Suppressor macrophage (primary cell): ENCODE data around the gene DMRTC2.

Experiments used
- DNase-seq, 4 experiments: peaks; one replicate each; pipeline ENCODE4 v3.0.0-alpha.2; 2020 to 2022

The DMRTC2 gene

DNA sequence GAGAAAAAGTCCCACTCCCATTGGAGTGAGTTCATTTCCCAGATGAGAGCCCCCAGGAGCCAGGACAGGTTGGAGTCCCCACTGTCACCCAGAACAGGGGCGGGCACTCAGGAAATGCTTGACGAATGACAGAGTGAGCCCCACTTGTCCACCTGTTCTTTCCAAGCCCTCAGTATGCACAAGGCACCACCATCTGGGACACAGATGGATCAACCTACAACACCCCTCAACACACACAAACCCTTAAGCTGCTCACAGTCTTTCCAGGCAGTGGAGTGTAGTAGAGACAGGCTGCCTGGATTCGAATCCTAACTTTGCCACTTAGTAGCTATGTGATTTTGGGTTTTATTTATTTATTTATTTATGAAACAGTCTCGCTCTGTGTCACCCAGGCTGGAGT lies 46.1 kb downstream of the DMRTC2 start:
- no peak for DNase-seq

DNA sequence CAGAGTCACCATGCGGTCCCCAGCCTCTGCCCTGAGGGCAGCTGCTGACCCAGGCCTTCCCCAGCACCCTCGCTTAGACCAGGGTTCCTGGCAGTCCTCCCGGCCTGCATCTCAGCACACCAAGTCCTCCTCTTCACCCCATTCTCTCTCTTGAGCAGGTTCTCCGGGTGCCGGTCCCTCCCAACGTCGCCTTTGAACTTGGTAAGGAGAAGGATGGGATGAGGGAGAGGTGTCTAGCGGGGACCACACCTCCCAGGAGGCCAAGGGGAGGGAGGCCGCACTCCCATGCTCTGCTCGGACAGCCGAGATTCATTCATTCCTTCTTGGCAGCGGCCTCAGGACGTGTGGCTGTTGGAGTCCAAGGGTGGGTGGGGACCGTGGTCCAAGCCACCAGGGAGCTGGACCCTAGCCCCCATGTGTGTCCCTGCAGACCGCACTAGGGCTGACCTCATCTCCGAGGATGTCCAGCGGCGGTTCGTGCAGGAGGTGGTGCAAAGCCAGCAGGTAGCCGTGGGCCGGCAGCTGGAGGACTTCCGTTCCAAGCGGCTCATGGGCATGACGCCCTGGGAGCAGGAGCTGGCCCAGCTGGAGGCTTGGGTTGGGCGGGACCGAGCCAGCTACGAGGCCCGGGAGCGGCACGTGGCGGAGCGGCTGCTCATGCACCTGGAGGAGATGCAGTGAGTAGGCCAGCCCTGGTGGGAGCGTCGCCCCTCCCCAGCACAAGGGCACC lies 47.5 kb downstream of the DMRTC2 start:
- no peak for DNase-seq

GRCh38 chr19:41893899-41894298 lies 49.1 kb downstream of the DMRTC2 start:
- no peak for DNase-seq

- DNase-seq, result no peak
Measured at GRCh38 chr19:41894350-41894749, 49.5 kb downstream of the DMRTC2 start.

DNA sequence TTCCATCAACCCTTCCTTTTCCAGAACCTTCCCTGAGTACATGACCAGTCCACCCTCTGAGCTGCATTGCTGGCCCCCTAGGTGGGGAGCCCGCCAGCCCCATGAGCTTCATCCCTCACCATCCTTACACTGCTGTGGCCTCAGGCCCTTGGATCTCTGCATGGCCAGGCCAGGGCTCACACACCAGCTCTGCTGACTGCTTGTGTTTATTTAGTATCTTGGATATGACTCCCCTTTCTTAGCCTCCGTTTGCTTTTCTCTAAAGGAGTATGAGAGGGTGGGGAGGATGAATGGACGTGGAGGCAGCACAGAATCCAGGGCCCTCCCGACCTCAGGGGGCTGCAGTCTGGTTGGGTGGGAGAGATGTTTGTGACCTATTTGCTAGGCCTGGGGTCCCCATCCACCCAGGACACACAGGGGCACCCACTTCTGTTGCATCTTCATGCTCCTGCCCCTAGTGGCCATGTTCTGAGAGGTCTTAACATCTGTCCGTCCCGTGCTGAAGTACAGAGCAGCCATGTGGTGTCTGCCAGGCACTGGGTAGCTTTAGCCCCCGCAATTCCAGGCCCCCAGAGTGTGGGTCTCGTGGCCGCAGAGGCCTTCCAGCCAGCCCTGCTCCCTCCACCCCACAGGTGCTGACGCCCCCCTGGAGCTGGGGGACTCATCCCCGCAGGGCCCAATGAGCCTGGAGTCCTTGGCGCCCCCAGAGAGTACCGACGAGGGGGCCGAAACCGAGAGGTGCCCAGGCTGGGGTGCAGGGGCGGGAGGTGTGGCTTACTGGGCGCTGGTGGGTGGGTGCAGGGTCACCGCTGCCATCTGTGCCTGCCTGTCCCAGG lies 51.1 kb downstream of the DMRTC2 start:
- DNase-seq, result no peak

DNA sequence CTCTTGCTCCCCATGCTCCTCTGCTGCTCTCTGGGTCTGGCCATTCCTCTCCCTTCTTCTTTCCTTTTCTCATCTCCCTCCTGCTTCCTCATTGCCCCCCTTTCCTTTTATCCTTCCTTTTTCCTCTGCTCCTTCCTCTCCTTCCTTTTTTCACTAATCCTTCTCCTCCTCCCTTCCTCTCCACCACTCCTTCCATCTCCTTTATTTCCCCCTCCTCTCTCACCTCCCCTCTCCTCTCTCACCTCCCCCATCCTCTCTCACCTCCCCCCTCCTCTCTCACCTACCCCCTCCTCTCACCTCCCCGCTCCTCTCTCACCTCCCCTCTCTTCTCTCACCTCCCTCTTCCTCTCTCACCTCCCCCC lies 51.7 kb downstream of the DMRTC2 start:
- DNase-seq, result no peak

DNA sequence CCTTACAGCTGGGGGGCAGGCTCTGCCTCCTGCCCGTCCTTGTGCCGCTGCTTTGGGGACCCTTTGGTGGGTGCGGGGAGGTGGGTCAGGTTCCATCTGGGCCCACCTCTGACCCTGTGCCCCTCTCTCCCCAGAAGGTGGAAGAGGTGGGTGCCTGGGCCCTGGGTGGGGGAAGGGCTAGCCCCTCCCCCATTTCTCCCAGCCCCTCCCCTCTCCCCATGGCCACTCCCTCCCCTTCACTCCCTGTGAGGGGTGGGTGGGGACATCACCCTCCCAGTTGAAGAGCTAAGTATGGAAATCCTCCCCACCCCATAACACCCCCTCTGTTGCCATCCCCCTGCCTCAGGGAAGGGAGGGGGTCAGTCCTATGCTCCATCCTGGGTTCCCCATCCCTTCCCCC lies 52.3 kb downstream of the DMRTC2 start:
- no peak for DNase-seq

DNA sequence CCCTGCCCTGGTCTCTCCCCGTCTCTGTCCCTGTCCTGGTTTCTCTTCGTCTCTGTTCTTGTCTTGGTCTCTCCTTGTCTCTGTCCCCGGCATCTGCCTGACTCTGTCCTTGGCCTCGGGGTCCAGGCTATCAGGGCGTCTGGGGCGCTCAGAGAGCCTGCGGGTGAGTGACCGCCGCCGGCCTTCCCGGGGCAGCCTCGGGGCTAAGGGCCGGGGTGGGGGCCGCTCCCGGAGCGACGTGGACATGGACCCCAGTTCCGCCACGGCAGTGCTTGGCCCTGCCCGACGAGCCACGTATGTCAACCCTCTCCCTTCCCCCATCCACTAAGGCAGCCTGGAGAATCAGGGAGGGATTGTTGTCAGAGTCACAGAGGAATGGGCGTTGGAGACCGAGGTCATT lies 53.0 kb downstream of the DMRTC2 start:
- no peak for DNase-seq

GRCh38 chr19:41898235-41898634 lies 53.4 kb downstream of the DMRTC2 start:
- DNase-seq, result no peak
